Measurements from ENCODE around the gene TBX4. TPM values are rescaled to one million over a fixed set of nuclear protein-coding genes. Genes with fewer than 3 reads are reported as not detected.

TBX4 gene
- total and polyA plus RNA-seq, 9 of the 15 experiments (the other 6 are each of a cell fraction or from before 2014, with no cell fraction given): not detected

GRCh38 chr17:61491981-61492380 is 39.8 kb downstream of the TBX4 start:
- in situ Hi-C loops (cut with MboI) (no loop called here), intact Hi-C loops (cut with micrococcal nuclease) (no loop called here)
- TF ChIP-seq EWSR1 (IDR thresholded peaks at IDR 0.05; ENCODE audit: borderline replicate concordance, low read depth, partially characterized antibody): peak; percentile 39
- no peak for TF ChIP-seq FOXA3 (CRISPR knock-in tag; conservative IDR thresholded peaks at IDR 0.05 in 1 of 2, IDR thresholded peaks at IDR 0.05 in 1 of 2)
- Histone ChIP-seq H2AFZ (ENCODE audit: low read depth, low read length) (no peak overlapping the region), H3K36me3 (ENCODE audit: control insufficient read depth, insufficient read depth, low read length) (no peaks in the 10 kb centered on the region), H3K79me2 (ENCODE audit: control insufficient read depth, insufficient read depth, low read length) (no peaks in the 10 kb centered on the region), H3K9me1 (ENCODE audit: control insufficient read depth, insufficient read depth, low read length) (no peaks in the 10 kb centered on the region), H4K20me1 (replicated peaks; ENCODE audit: control insufficient read depth, insufficient read depth, low read length) (no peaks in the 10 kb centered on the region), H3K27ac (ENCODE audit: extremely low read depth, low read depth, low read length) (no peak overlapping the region), H3K4me3 (no peak overlapping the region), H3K9ac (ENCODE audit: insufficient read depth in 1 of 2, low read depth in 2 of 2, low read length in 2 of 2) (no peak overlapping the region), H3K9me3 (replicated peaks; ENCODE audit: control insufficient read depth, insufficient read depth, low read depth, low read length) (no peaks in the 10 kb centered on the region), H3K4me2 (ENCODE audit: insufficient read depth, low read length) (no peak overlapping the region), H3K4me1 (replicated peaks in 1 of 2; ENCODE audit: control insufficient read depth in 2 of 2, insufficient read depth in 2 of 2, low read length in 2 of 2) (no peaks in the 10 kb centered on the region; a peak in 1 of 5 replicates), H3K27me3 (ENCODE audit: control insufficient read depth in 2 of 2, insufficient read depth in 2 of 2, low read length in 2 of 2) (peaks cover 28 to 71% of the 10 kb centered on the region in 2 experiments)
- no peak for FAIRE-seq
- no peak for ATAC-seq
- POLR2A ChIA-PET: no interaction called here
- no TSS peak for BruUV-seq (replicated peaks)
- CTCF ChIA-PET (ENCODE audit: low intra/inter-chr PET ratio): no interaction called here
- WGBS (ENCODE audit: insufficient coverage, low coverage, missing lambda C conversion rate): 2% methylated on average over 3 of the region's 3 CpGs
- no peak for DNase-seq (ENCODE audit: extremely low read depth in 1 of 4, low spot score in 3 of 4)

GRCh38 chr17:61492759-61493526 is 40.7 kb downstream of the TBX4 start:
- in situ Hi-C loops (cut with MboI): no loop called here
- Histone ChIP-seq H4K20me1 (replicated peaks; ENCODE audit: control insufficient read depth, insufficient read depth, low read length) (no peaks in the 10 kb centered on the region), H3K36me3 (ENCODE audit: control insufficient read depth, insufficient read depth, low read length) (no peaks in the 10 kb centered on the region), H3K4me1 (replicated peaks in 1 of 2; ENCODE audit: control insufficient read depth in 2 of 2, insufficient read depth in 2 of 2, low read length in 2 of 2) (no peaks in the 10 kb centered on the region; a peak in 1 of 5 replicates), H3K9ac (ENCODE audit: insufficient read depth in 1 of 2, low read depth in 2 of 2, low read length in 2 of 2) (no peak overlapping the region), H3K9me3 (replicated peaks; ENCODE audit: control insufficient read depth, insufficient read depth, low read depth, low read length) (no peaks in the 10 kb centered on the region), H3K4me3 (no peak overlapping the region), H3K4me2 (ENCODE audit: insufficient read depth, low read length) (no peak overlapping the region), H3K27me3 (ENCODE audit: control insufficient read depth in 2 of 2, insufficient read depth in 2 of 2, low read length in 2 of 2) (peaks cover 22 to 66% of the 10 kb centered on the region in 2 experiments), H3K27ac (ENCODE audit: extremely low read depth, low read depth, low read length) (no peak overlapping the region), H3K9me1 (ENCODE audit: control insufficient read depth, insufficient read depth, low read length) (no peaks in the 10 kb centered on the region), H3K79me2 (ENCODE audit: control insufficient read depth, insufficient read depth, low read length) (no peaks in the 10 kb centered on the region), H2AFZ (ENCODE audit: low read depth, low read length) (no peak overlapping the region)
- FAIRE-seq (no peak), DNase-seq (ENCODE audit: extremely low read depth in 1 of 4, low spot score in 3 of 4) (no peak), ATAC-seq (no peak)
- POLR2A ChIA-PET: interaction anchor here (0.6 to 0.8 kb wide), 2 partner anchors 26 to 1828 kb away, joined by 3 read pairs; no protein-coding TSS in a partner anchor
- WGBS (ENCODE audit: insufficient coverage, low coverage, missing lambda C conversion rate): 5% methylated on average over 8 of the region's 8 CpGs
- CTCF ChIA-PET (ENCODE audit: low intra/inter-chr PET ratio): no interaction called here
- BruUV-seq (replicated peaks): no TSS peak
- intact Hi-C loops (cut with micrococcal nuclease): no loop called here
- TF ChIP-seq, protein P1, sequence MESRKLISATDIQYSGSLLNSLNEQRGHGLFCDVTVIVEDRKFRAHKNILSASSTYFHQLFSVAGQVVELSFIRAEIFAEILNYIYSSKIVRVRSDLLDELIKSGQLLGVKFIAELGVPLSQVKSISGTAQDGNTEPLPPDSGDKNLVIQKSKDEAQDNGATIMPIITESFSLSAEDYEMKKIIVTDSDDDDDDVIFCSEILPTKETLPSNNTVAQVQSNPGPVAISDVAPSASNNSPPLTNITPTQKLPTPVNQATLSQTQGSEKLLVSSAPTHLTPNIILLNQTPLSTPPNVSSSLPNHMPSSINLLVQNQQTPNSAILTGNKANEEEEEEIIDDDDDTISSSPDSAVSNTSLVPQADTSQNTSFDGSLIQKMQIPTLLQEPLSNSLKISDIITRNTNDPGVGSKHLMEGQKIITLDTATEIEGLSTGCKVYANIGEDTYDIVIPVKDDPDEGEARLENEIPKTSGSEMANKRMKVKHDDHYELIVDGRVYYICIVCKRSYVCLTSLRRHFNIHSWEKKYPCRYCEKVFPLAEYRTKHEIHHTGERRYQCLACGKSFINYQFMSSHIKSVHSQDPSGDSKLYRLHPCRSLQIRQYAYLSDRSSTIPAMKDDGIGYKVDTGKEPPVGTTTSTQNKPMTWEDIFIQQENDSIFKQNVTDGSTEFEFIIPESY (CRISPR knock-in tag; IDR thresholded peaks at IDR 0.05): no peak
- TF ChIP-seq ZNF384 (IDR thresholded peaks at IDR 0.05; ENCODE audit: low read depth, low read length) (no peak), NR4A1 (CRISPR knock-in tag; IDR thresholded peaks at IDR 0.05) (no peak), NR4A1 (tag; IDR thresholded peaks at IDR 0.05) (no peak), JUNB (CRISPR knock-in tag; conservative IDR thresholded peaks at IDR 0.05) (no peak)
- TF ChIP-seq, protein P2, sequence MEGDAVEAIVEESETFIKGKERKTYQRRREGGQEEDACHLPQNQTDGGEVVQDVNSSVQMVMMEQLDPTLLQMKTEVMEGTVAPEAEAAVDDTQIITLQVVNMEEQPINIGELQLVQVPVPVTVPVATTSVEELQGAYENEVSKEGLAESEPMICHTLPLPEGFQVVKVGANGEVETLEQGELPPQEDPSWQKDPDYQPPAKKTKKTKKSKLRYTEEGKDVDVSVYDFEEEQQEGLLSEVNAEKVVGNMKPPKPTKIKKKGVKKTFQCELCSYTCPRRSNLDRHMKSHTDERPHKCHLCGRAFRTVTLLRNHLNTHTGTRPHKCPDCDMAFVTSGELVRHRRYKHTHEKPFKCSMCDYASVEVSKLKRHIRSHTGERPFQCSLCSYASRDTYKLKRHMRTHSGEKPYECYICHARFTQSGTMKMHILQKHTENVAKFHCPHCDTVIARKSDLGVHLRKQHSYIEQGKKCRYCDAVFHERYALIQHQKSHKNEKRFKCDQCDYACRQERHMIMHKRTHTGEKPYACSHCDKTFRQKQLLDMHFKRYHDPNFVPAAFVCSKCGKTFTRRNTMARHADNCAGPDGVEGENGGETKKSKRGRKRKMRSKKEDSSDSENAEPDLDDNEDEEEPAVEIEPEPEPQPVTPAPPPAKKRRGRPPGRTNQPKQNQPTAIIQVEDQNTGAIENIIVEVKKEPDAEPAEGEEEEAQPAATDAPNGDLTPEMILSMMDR (IDR thresholded peaks at IDR 0.05 in 2 of 3, conservative IDR thresholded peaks at IDR 0.05 in 1 of 3; ENCODE audit: insufficient read depth in 2 of 3, low read depth in 1 of 3, low read length in 3 of 3): peak in 2 of 3 experiments; percentile 8 to 14; a peak in 1 of 6 replicates

Data from K562 (cell line).